Endothelial cell of umbilical vein (primary cell): ENCODE measurements around the gene EVI5. TPM values are rescaled to one million over a fixed set of nuclear protein-coding genes. Genes with fewer than 3 reads are reported as not detected.

Experiments used
- BruUV-seq: library from RNA; stranded (reverse); fragments of 400-500 nt; replicated peaks from 2 replicates; lab custom pipeline; 2021; lab: Mats Ljungman, UMichigan
- CTCF ChIA-PET: fragments of 300-600, 350-600 bp; sonication (Branson Sonifier 250); formaldehyde crosslinking; loops from one replicate; lab custom pipeline; 2021; ENCODE audit warnings: antibody characterized with exemption, inconsistent platforms; lab: Charles Lee
- POLR2A ChIA-PET: fragments of 300-600, 350-600 bp; sonication (Branson Sonifier 250); formaldehyde crosslinking; loops from one replicate; lab custom pipeline; 2021; ENCODE audit warnings: antibody characterized with exemption, inconsistent platforms; lab: Charles Lee
- DNase-seq: peaks from one replicate; pipeline ENCODE4 v3.0.0-alpha.2; 2011; ENCODE audit warnings: low read depth, low spot score
- FAIRE-seq: peaks from 2 replicates; lab custom pipeline; 2011; peaks lifted over from hg19 to GRCh38; lab: Jason Lieb, UNC
- H2AFZ ChIP-seq: 2 replicates; pipeline ENCODE4 v1.6.0; 2012; ENCODE audit warnings: low read depth, low read length, control low read depth, inconsistent platforms
- H3K27ac ChIP-seq: 2 replicates; pipeline ENCODE4 v1.5.1; 2011; ENCODE audit warnings: low read depth, mild to moderate bottlenecking, control low read depth, low read length, moderate library complexity; ENCODE audit not compliant: insufficient read depth
- H3K27me3 ChIP-seq, 2 experiments: 2 replicates each; pipeline versions ENCODE4 v1.6.0 to v1.6.1; 2011; ENCODE audit warnings: low read length in 2 of 2, mixed read lengths in 1 of 2; ENCODE audit not compliant: control insufficient read depth in 2 of 2, insufficient read depth in 2 of 2
- H3K36me3 ChIP-seq, 2 experiments: 2 replicates in 1 of 2; 3 replicates in 1 of 2; pipeline ENCODE4 v1.5.1; 2011; ENCODE audit warnings: low read length in 2 of 2, mild to moderate bottlenecking in 1 of 2, moderate library complexity in 1 of 2; ENCODE audit not compliant: control insufficient read depth in 2 of 2, insufficient read depth in 2 of 2; ENCODE audit errors: extremely low read depth in 1 of 2
- H3K4me1 ChIP-seq: 3 replicates; pipeline ENCODE4 v1.5.1; 2011; ENCODE audit warnings: mild to moderate bottlenecking, low read length; ENCODE audit not compliant: control insufficient read depth, insufficient read depth; ENCODE audit errors: extremely low read depth
- H3K4me2 ChIP-seq: 2 replicates; pipeline ENCODE4 v1.6.1; 2011; ENCODE audit warnings: low read length, control low read depth, mixed read lengths; ENCODE audit not compliant: insufficient read depth
- H3K4me3 ChIP-seq, 3 experiments: fragments of 200-600 bp in 1 of 3; sonication (generic), shearing (Covaris generic) in 1 of 3; replicated peaks in 1 of 3; 2 replicates each; pipeline ENCODE4 v1.5.1; 2011 to 2016; ENCODE audit warnings: control low read depth in 3 of 3, low read length in 3 of 3, mild to moderate bottlenecking in 2 of 3, inconsistent platforms in 1 of 3, low read depth in 1 of 3, moderate library complexity in 1 of 3; ENCODE audit not compliant: insufficient read depth in 1 of 3
- H3K79me2 ChIP-seq: 2 replicates; pipeline ENCODE4 v1.6.0; 2012; ENCODE audit warnings: low read length, inconsistent platforms; ENCODE audit not compliant: control insufficient read depth, insufficient read depth
- H3K9ac ChIP-seq: replicated peaks from 2 replicates; pipeline ENCODE3; 2011; ENCODE audit warnings: low read length, control low read depth; ENCODE audit not compliant: insufficient read depth; ENCODE audit errors: extremely low read depth
- H3K9me1 ChIP-seq: replicated peaks from 3 replicates; pipeline ENCODE4 v1.6.0; 2011; ENCODE audit warnings: mild to moderate bottlenecking, low read length; ENCODE audit not compliant: control insufficient read depth, insufficient read depth; ENCODE audit errors: extremely low read depth
- H3K9me3 ChIP-seq: replicated peaks from 2 replicates; pipeline ENCODE4 v1.5.1; 2012; ENCODE audit warnings: low read length, inconsistent platforms; ENCODE audit not compliant: control insufficient read depth, insufficient read depth
- H4K20me1 ChIP-seq: replicated peaks from 2 replicates; pipeline ENCODE3; 2011; ENCODE audit warnings: mild to moderate bottlenecking, low read length; ENCODE audit not compliant: control insufficient read depth, insufficient read depth; ENCODE audit errors: extremely low read depth
- EZH2 ChIP-seq: IDR thresholded peaks from 2 replicates; pipeline ENCODE4 v1.6.1; 2012; ENCODE audit warnings: borderline replicate concordance, low read depth, mild to moderate bottlenecking, moderate library complexity, low read length, inconsistent platforms; ENCODE audit not compliant: severe bottlenecking
- GATA2 ChIP-seq: IDR thresholded peaks from 2 replicates; pipeline ENCODE4 v1.7.0; 2011; ENCODE audit warnings: low read depth, mild to moderate bottlenecking, moderate library complexity, mixed read lengths, low read length; ENCODE audit not compliant: insufficient read length, insufficient read depth
- MAX ChIP-seq: IDR thresholded peaks from 2 replicates; pipeline ENCODE4 v1.6.1; 2011; ENCODE audit not compliant: insufficient read depth, insufficient read length
- MYC ChIP-seq: IDR thresholded peaks from one replicate; pipeline ENCODE4 v1.6.1; 2011; ENCODE audit warnings: mild to moderate bottlenecking, low read depth, low read length
- POLR2A ChIP-seq: IDR thresholded peaks from 2 replicates; pipeline ENCODE4 v1.6.1; 2012; ENCODE audit warnings: low read depth, mild to moderate bottlenecking, control low read depth, low read length
- POLR2AphosphoS5 ChIP-seq: IDR thresholded peaks from 2 replicates; pipeline ENCODE4 v1.6.1; 2012; ENCODE audit warnings: low read depth, mild to moderate bottlenecking, control low read depth, low read length, moderate library complexity; ENCODE audit not compliant: insufficient read depth
- dilution Hi-C: fragments of 300-500 bp; cut with MboI; formaldehyde crosslinking; loops from one replicate; pipeline ENCODE4 v1.15.0; 2019; ENCODE audit warnings: low sequenced_read_pairs; ENCODE audit not compliant: extremely low pct_ligation_motif_present
- intact Hi-C: fragments of 100-400 bp; cut with micrococcal nuclease; formaldehyde crosslinking; loops from one replicate; pipeline ENCODE4 v1.10.0; 2022
- polyA plus RNA-seq, 4 experiments: library from polyadenylated mRNA; depleted of rRNA in 3 of 4; stranded (reverse) in 3 of 4; unstranded in 1 of 4; fragments of >200 nt; gene quantifications; 2 replicates each; pipeline versions ENCODE4 v1.2.1 to v1.2.3, GENCODE V29; 2011 to 2012; ENCODE audit warnings: missing spikeins in 1 of 4
- total RNA-seq: library from RNA; stranded (reverse); gene quantifications from 2 replicates; pipeline ENCODE4 v1.2.3, GENCODE V29; 2021
- TF ChIP-seq, protein P1 (sequence below), 2 donors: IDR thresholded peaks; 1 replicate in 1 of 2; 2 replicates in 1 of 2; pipeline ENCODE4 v1.5.1; 2011; ENCODE audit warnings: low read length in 2 of 2, mild to moderate bottlenecking in 2 of 2, moderate library complexity in 2 of 2, control low read depth in 1 of 2, inconsistent platforms in 1 of 2, low read depth in 1 of 2; ENCODE audit not compliant: insufficient read depth in 1 of 2; ENCODE audit errors: extremely low read depth in 1 of 2

The EVI5 gene
- total and polyA plus RNA-seq, 2 donors (not counting 3 experiments of a cell fraction or from before 2014, with no cell fraction given): 5.0 to 26.2 TPM

- no peaks in the 10 kb centered on the region for H3K36me3 ChIP-seq
- ChIA-PET POLR2A (no interaction called here), CTCF (interaction anchor here (1.3 to 1.9 kb wide), 2 partner anchors 9 to 78 kb away, joined by 5 to 14 read pairs; no protein-coding TSS in a partner anchor)
- intact Hi-C loops (no loop called here), dilution Hi-C loops (no loop called here)
- H3K79me2 ChIP-seq: peaks cover 4% of the 10 kb centered on the region
- no TSS peak for BruUV-seq
- no peak for DNase-seq
- H3K4me1 ChIP-seq: no peaks in the 10 kb centered on the region
- TF ChIP-seq, protein P1, sequence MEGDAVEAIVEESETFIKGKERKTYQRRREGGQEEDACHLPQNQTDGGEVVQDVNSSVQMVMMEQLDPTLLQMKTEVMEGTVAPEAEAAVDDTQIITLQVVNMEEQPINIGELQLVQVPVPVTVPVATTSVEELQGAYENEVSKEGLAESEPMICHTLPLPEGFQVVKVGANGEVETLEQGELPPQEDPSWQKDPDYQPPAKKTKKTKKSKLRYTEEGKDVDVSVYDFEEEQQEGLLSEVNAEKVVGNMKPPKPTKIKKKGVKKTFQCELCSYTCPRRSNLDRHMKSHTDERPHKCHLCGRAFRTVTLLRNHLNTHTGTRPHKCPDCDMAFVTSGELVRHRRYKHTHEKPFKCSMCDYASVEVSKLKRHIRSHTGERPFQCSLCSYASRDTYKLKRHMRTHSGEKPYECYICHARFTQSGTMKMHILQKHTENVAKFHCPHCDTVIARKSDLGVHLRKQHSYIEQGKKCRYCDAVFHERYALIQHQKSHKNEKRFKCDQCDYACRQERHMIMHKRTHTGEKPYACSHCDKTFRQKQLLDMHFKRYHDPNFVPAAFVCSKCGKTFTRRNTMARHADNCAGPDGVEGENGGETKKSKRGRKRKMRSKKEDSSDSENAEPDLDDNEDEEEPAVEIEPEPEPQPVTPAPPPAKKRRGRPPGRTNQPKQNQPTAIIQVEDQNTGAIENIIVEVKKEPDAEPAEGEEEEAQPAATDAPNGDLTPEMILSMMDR (IDR thresholded peaks at IDR 0.05; ENCODE audit: extremely low read depth in 1 of 2, insufficient read depth in 1 of 2, low read depth in 1 of 2, low read length in 2 of 2): no peak
- TF ChIP-seq POLR2AphosphoS5: no peak
- TF ChIP-seq MYC: no peak
- no peak for TF ChIP-seq POLR2A
- H3K9ac ChIP-seq: no peak overlapping the region
- no peaks in the 10 kb centered on the region for H3K9me1 ChIP-seq
- no peak overlapping the region for H3K4me2 ChIP-seq
- FAIRE-seq: no peak
- H3K27ac ChIP-seq: no peak overlapping the region
- no peak overlapping the region for H2AFZ ChIP-seq
- peaks cover 2% of the 10 kb centered on the region for H4K20me1 ChIP-seq
- H3K9me3 ChIP-seq: no peaks in the 10 kb centered on the region
- no peaks in the 10 kb centered on the region for H3K27me3 ChIP-seq
- no peak overlapping the region for H3K4me3 ChIP-seq
These were observed 45.0 kb downstream of the EVI5 start for GRCh38 chr1:92739669-92740524.

DNA sequence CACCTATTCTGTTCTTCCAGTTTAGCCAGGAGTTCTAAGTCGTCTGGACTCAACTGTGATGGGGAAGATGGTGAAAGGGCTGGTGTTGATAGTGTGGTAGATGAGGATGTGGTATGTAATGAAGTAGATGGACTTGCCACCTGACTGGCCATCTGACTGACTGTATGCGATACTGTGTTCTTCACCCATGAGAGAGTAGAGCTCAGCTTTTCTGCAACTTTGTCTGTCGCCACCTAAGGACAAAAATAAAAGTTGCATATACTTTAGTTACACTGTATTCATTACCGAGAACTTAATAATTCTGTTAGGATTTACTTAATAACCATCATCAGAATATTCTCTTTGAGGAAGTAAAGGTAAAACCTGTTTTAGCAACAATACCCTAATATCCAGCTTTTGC, 48.5 kb downstream of the EVI5 start:
- POLR2A ChIA-PET: no interaction called here
- DNase-seq (peak; percentile 23), FAIRE-seq (no peak)
- TF ChIP-seq MYC (no peak), EZH2 (no peak), MAX (no peak), GATA2 (no peak)
- TF ChIP-seq, protein P1 (IDR thresholded peaks at IDR 0.05; ENCODE audit: extremely low read depth in 1 of 2, insufficient read depth in 1 of 2, low read depth in 1 of 2, low read length in 2 of 2): peak in 1 of 2 donors; percentile 17
- dilution Hi-C loops: no loop called here
- intact Hi-C loops: no loop called here
- no TSS peak for BruUV-seq
- CTCF ChIA-PET: interaction anchor here (0.6 to 2.8 kb wide), 7 partner anchors 8 to 426 kb away, joined by 3 to 12 read pairs (median 4); no protein-coding TSS in a partner anchor
- no peak overlapping the region for H3K27ac ChIP-seq
- no peak overlapping the region for H3K4me3 ChIP-seq
- H2AFZ ChIP-seq: no peak overlapping the region
- H3K9me1 ChIP-seq: no peaks in the 10 kb centered on the region
- no peaks in the 10 kb centered on the region for H3K27me3 ChIP-seq
- no peak overlapping the region for H3K9ac ChIP-seq
- H3K4me2 ChIP-seq: no peak overlapping the region
- no peaks in the 10 kb centered on the region for H3K4me1 ChIP-seq
- no peaks in the 10 kb centered on the region for H3K9me3 ChIP-seq
- H4K20me1 ChIP-seq: peaks cover 2% of the 10 kb centered on the region
- H3K36me3 ChIP-seq: peaks cover 0 to 2% of the 10 kb centered on the region in 2 experiments
- peaks cover 4% of the 10 kb centered on the region for H3K79me2 ChIP-seq
